IPS-15b (cell line): ENCODE data around the gene PPP1R7.

Experiments
- H3K27me3 ChIP-seq: one replicate; pipeline ENCODE4 v1.6.1; 2013; ENCODE audit warnings: low read length; ENCODE audit not compliant: control insufficient read depth, insufficient read depth
- H3K36me3 ChIP-seq: one replicate; pipeline ENCODE4 v1.6.1; 2013; ENCODE audit warnings: low read length; ENCODE audit not compliant: control insufficient read depth, insufficient read depth
- H3K4me1 ChIP-seq: one replicate; pipeline ENCODE4 v1.6.1; 2013; ENCODE audit warnings: mild to moderate bottlenecking, low read length; ENCODE audit not compliant: control insufficient read depth, insufficient read depth
- H3K4me3 ChIP-seq: one replicate; pipeline ENCODE4 v1.5.1; 2013; ENCODE audit warnings: low read depth, low read length
- H3K9ac ChIP-seq: one replicate; pipeline ENCODE4 v1.6.1; 2013; ENCODE audit warnings: low read depth, mild to moderate bottlenecking, low read length
- H3K9me3 ChIP-seq: one replicate; pipeline ENCODE4 v1.6.1; 2013; ENCODE audit warnings: mild to moderate bottlenecking, low read length; ENCODE audit not compliant: control insufficient read depth, insufficient read depth

PPP1R7 gene

DNA sequence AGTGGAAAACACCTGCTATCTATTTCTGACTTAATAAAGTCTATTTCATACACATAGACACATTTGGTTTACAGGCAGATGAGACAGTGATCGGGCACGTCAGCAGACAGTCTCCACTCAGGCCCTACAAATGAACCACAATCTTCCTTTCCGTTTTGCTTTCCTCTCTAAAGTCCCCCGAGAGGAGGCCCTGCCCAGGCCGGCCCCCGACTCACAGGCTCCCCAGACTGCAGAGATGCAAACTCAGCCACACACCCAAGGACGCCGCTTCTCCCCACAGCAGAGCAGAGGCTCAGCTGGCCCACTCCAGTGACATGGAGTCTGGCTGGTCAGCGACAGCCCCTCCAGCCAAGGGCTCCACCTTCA is 38.8 kb upstream of the PPP1R7 start:
- no peak overlapping the region for H3K4me3 ChIP-seq
- H3K27me3 ChIP-seq, result no peaks in the 10 kb centered on the region
- H3K4me1 ChIP-seq, result no peaks in the 10 kb centered on the region
- H3K9ac ChIP-seq, result no peak overlapping the region
- peaks cover 30% of the 10 kb centered on the region for H3K36me3 ChIP-seq
- no peaks in the 10 kb centered on the region for H3K9me3 ChIP-seq

DNA sequence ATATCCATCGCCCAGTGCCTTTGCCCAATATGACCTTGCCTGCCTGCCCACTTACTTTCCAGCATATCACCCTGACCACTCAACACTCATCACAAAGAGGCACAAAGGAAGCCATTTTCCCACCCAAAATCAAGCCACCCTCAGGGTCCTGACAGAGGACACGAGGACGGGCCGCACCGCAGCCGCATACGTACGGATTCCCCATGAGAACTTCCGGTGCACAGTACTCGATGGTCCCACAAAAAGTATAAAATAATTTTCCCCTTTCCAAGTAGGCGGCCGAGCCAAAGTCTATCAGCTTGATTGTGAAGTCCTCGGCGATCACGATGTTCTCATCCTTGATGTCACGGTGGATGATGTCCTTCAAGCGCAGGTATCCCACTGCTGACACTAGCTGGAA is 38.2 kb upstream of the PPP1R7 start:
- Histone ChIP-seq H3K27me3 (no peaks in the 10 kb centered on the region), H3K4me3 (no peak overlapping the region), H3K4me1 (no peaks in the 10 kb centered on the region), H3K9ac (no peak overlapping the region), H3K9me3 (no peaks in the 10 kb centered on the region), H3K36me3 (peaks cover 30% of the 10 kb centered on the region)

DNA sequence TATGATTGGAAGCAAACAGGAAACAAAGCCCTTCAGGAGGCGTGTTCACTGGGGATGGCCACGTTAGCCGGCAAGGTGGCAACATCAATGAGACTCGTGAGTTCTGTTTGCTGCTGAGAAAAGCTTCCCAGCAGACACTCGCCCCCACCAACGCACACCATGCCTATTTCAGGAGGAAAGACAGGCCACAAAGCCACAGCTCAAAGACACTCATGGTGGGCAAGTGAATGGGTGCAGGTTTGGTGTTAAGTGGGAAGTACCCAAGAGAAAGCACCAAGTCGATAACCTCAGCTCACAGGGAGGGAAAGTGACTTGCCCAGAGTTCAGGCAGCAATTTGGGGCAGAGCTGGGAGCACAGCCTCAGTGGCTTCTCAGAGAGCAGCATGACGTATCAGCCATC is 37.7 kb upstream of the PPP1R7 start:
- Histone ChIP-seq H3K36me3 (peaks cover 25% of the 10 kb centered on the region), H3K4me1 (no peaks in the 10 kb centered on the region), H3K27me3 (no peaks in the 10 kb centered on the region), H3K9ac (no peak overlapping the region), H3K4me3 (no peak overlapping the region), H3K9me3 (no peaks in the 10 kb centered on the region)

DNA sequence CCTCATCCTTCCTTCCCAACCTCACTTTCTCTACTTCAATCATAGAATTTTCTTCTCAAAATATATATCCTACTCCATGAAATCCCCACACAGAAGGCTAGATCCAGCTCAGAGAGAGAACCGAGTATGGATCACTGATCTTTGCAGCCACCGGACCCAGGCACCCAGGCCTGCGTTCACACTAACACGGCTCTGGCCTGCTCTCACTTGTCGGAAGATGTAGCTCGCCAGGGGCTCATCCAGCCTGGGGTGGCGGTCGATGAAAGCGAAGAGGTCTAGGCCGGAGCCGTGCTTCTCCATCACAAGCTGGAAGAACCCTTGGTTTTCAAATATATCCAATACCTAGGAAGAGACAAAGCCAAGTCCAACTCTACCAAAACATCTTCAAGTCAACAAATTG is 35.4 kb upstream of the PPP1R7 start:
- no peaks in the 10 kb centered on the region for H3K4me1 ChIP-seq
- H3K4me3 ChIP-seq, result no peak overlapping the region
- peaks cover 15% of the 10 kb centered on the region for H3K36me3 ChIP-seq
- no peak overlapping the region for H3K9ac ChIP-seq
- no peaks in the 10 kb centered on the region for H3K9me3 ChIP-seq
- no peaks in the 10 kb centered on the region for H3K27me3 ChIP-seq

DNA sequence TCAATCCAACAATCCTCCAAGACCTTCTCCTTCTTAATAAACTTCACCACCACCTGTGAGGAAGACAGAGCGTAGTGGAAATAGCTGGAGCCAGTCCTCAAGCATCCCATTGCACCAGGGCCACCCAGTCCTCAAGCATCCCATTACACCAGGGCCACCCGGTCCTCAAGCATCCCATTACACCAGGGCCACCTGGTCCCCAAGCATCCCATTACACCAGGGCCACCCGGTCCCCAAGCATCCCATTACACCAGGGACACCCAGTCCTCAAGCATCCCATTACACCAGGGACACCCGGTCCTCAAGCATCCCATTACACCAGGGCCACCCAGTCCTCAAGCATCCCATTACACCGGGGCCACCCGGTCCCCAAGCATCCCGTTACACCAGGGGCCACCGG is 34.9 kb upstream of the PPP1R7 start:
- Histone ChIP-seq H3K9me3 (no peaks in the 10 kb centered on the region), H3K36me3 (peaks cover 11% of the 10 kb centered on the region), H3K27me3 (no peaks in the 10 kb centered on the region), H3K4me1 (no peaks in the 10 kb centered on the region), H3K9ac (no peak overlapping the region), H3K4me3 (no peak overlapping the region)

DNA sequence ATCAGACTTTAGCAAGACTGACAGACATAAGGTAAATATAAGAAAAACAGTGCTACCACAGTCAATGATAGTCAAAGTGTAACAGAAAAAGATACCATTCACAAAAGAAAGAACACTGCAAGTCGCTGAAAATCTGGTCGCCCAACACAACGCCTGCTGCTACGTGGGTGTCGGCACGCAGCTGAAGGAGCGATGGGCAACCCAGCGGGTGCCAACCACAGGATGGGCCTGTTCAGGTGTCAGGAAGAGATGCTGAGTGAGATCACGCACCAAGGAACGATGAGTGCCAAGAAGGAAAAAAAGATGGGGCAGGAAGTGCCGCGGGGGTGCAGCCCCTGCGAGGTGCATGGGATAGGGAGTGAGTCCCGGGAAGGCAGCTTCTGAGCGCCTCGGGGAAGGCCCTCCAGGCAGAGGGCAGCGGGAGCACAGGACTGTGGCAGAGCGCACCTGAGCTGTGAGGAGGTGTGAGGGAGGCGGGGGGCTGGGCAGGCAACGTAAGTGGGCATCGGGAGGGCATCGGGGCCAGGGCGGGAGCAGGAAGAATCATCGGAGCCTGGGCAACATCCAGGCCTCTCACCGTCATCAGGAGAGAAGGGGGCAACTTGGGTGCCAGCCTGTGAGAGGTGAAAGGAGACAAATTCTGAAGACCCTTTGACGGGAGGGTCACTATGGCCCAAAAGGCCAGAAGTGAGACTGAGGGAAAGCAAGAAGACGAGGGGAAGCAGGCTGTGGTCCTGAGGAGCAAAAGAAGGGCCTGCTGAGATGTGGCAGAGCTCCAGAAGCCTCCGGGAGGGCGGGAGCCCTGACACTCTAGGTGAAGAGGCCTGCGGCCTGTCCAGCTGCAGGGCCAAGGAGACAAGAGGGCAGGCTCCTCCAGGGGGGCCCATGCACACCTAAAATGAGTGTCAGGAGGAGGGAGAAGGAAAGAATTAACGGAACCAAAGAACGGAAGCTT is 33.4 kb upstream of the PPP1R7 start:
- H3K36me3 ChIP-seq, result peaks cover 8% of the 10 kb centered on the region
- no peaks in the 10 kb centered on the region for H3K27me3 ChIP-seq
- H3K9ac ChIP-seq, result no peak overlapping the region
- no peak overlapping the region for H3K4me3 ChIP-seq
- H3K9me3 ChIP-seq, result no peaks in the 10 kb centered on the region
- H3K4me1 ChIP-seq, result no peaks in the 10 kb centered on the region

DNA sequence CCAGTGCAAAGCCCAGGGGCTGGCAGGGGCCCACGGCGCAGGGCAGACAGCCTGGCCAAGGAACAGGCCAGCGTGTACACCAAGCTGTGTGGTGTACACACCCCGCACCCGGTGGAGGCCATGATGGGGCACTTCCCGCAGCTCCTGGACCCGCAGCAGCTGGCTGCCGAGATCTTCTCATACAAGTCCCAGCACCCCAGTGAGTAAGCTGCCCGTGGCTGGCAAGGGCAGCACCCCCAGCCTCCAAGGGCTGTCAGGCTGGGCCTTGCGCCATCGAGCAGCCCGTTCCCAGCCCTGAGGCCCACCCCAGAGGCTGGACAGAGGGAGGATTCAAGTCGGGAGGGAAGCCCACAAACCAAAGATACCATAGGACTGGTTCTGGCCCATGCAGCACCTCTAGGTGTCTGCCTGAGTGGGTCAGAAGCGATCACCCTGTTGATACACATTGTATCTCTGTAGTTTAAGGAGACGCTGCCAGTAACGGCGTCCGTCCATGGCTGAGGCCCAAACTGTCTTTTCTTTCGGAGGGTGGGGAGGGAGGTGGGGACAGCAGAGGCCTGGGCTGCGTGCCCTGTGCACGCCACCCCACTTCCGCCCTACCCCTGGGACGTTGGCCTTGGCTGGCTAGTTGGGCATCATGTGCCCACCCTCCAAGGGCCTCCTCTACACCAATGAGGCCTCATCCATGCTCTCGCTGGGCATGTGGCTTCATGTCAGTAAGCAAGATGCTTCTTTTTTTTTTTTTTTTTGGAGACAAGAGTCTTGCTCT is 31.3 kb upstream of the PPP1R7 start:
- Histone ChIP-seq H3K9me3 (no peaks in the 10 kb centered on the region), H3K4me1 (no peaks in the 10 kb centered on the region), H3K9ac (no peak overlapping the region), H3K36me3 (peaks cover 7% of the 10 kb centered on the region), H3K4me3 (no peak overlapping the region), H3K27me3 (no peaks in the 10 kb centered on the region)

DNA sequence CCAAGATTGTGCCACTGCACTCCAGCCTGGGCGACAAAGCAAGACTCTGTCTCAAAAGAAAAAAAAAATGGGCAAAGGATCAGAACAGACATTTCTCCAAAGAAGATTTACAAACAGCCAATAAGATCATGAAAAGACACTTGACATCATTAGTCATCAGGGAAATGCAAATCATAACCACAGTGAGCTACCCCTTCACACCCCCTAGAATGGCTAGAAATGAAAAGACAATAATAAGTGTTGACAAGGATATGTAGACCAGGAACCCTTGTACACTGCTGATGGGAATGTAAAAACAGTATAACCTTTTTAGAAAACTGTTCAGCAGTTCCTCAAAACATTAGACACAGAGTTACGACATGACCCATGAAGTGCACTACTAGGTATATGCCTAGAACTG is 29.8 kb upstream of the PPP1R7 start:
- Histone ChIP-seq H3K36me3 (peaks cover 7% of the 10 kb centered on the region), H3K27me3 (no peaks in the 10 kb centered on the region), H3K9ac (no peak overlapping the region), H3K4me1 (no peaks in the 10 kb centered on the region), H3K4me3 (no peak overlapping the region), H3K9me3 (no peaks in the 10 kb centered on the region)

DNA sequence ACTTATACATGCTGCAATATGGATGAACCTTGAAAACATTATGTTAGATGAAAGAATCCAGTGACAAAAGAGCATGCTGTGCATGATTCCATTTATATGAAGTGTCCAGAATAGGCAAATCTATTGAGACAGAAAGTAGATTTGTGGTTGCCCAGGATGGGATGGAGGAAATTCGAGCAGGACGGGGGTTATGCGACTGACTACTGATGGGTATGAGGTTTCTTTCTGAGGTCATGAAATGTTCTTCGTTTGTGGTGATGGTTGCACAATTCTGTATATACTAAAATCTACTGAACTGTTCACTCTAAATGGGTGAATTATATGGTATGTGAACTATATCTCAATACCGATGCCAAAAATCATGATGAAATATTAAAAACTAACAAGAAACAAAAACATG is 29.3 kb upstream of the PPP1R7 start:
- Histone ChIP-seq H3K4me1 (no peaks in the 10 kb centered on the region), H3K27me3 (no peaks in the 10 kb centered on the region), H3K9me3 (no peaks in the 10 kb centered on the region), H3K36me3 (peaks cover 12% of the 10 kb centered on the region), H3K4me3 (no peak overlapping the region), H3K9ac (no peak overlapping the region)

DNA sequence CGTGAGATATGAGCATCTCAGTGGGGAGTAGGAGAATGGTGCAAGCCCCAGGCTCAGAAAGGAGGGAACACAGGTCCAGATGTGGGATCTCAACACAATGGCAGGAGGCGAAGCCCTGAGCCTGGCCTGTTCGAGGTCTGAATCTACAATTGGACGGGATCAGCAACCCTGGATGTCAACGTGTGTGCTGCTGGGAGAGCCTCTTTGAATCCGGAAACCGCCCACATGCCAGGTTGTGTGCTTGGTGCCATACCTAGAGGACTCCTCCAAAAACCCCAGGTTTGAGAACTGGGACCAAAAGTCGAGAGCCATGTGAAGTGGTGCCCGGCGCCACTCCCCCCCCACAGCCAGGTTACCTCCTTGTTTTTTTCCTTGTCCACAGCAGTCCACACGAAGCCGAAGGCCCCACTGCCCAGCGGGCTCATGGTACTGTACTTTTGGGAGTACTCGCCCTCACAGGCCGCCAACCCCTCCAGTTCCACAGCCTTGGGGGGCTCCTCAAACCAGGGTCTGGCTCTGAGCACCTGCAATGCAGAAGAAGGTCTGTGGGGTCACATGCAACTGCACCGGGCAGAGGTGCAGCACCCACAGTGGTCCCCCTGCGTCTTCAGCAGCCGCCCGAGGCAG is 27.8 kb upstream of the PPP1R7 start:
- H3K27me3 ChIP-seq, result no peaks in the 10 kb centered on the region
- H3K9me3 ChIP-seq, result no peaks in the 10 kb centered on the region
- peaks cover 22% of the 10 kb centered on the region for H3K36me3 ChIP-seq
- no peak overlapping the region for H3K4me3 ChIP-seq
- no peak overlapping the region for H3K9ac ChIP-seq
- H3K4me1 ChIP-seq, result no peaks in the 10 kb centered on the region

DNA sequence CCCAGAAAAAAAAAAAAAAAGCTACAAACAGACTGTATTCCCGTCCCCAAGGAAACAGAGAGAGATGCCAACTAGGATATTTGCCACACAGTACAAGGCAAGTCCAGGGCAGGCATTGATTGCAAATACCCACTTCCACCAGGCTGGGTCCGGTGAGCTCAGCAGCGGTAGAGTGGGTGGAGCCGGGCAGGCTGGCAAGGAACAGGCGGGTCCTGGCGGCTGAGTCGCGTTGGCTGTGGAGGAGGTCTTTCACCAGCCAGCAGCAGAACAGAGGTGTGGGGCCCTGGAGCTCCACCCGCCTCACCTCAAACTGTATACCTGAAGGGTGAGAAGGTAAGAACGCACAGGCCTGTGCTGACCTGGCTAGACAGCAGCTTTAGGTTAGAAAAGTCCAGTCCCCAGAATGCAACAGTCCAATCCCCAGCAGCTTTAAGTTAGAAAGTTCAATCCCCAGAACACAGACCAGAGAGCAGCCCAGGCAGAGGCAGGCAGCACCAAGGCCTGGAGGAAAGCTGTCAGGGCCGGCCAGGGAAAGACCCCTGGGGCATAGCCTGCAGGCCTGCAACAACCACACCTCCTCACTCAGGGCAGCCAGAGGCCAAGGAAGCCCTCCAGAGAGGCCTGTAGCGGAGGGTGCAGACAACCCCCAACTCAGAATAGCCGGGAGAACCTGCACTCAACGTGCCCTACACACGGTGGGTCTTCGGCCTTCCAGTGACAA is 26.3 kb upstream of the PPP1R7 start:
- H3K36me3 ChIP-seq, result peaks cover 25% of the 10 kb centered on the region
- no peak overlapping the region for H3K4me3 ChIP-seq
- no peaks in the 10 kb centered on the region for H3K9me3 ChIP-seq
- H3K27me3 ChIP-seq, result no peaks in the 10 kb centered on the region
- H3K4me1 ChIP-seq, result no peaks in the 10 kb centered on the region
- no peak overlapping the region for H3K9ac ChIP-seq
